H1 (cell line): ENCODE data around the gene ARID1B. TPM values are rescaled to one million over a fixed set of nuclear protein-coding genes. Genes with fewer than 3 reads are reported as not detected.

Experiments used
- CTCF ChIA-PET: fragments of 300-600 bp; sonication (Branson Sonifier 250); formaldehyde crosslinking; loops from one replicate; lab custom pipeline; 2021; ENCODE audit not compliant: partially characterized antibody; lab: Charles Lee
- POLR2A ChIA-PET: fragments of 300-600 bp; sonication (Branson Sonifier 250); formaldehyde crosslinking; loops from one replicate; lab custom pipeline; 2021; ENCODE audit warnings: inconsistent platforms; ENCODE audit not compliant: partially characterized antibody; lab: Charles Lee
- DNase-seq, 2 experiments: peaks; one replicate each; pipeline versions ENCODE4 v3.0.0 to v3.0.0-alpha.2; 2010 to 2022; ENCODE audit warnings: low spot score in 2 of 2, low read depth in 1 of 2, mixed read lengths in 1 of 2
- FAIRE-seq: peaks from 2 replicates; lab custom pipeline; 2011; peaks lifted over from hg19 to GRCh38; lab: Jason Lieb, UNC
- H2AFZ ChIP-seq: 2 replicates; pipeline ENCODE4 v1.8.1; 2012; ENCODE audit warnings: low read length, inconsistent platforms
- H2AK5ac ChIP-seq: 2 replicates; pipeline ENCODE4 v1.6.1; 2013; ENCODE audit warnings: low read depth, low read length
- H2BK120ac ChIP-seq: replicated peaks from 2 replicates; pipeline ENCODE3; 2013; ENCODE audit warnings: low read depth, low read length, inconsistent platforms
- H2BK12ac ChIP-seq: 2 replicates; pipeline ENCODE4 v1.6.1; 2013; ENCODE audit warnings: low read depth, low read length
- H2BK15ac ChIP-seq: 2 replicates; pipeline ENCODE4 v1.6.1; 2013; ENCODE audit warnings: low read length
- H2BK20ac ChIP-seq: 2 replicates; pipeline ENCODE4 v1.6.1; 2013; ENCODE audit warnings: low read length
- H2BK5ac ChIP-seq: 2 replicates; pipeline ENCODE4 v1.6.1; 2013; ENCODE audit warnings: low read depth, low read length
- H3K14ac ChIP-seq: 2 replicates; pipeline ENCODE4 v1.6.1; 2013; ENCODE audit warnings: inconsistent platforms; ENCODE audit not compliant: insufficient read length
- H3K18ac ChIP-seq: 2 replicates; pipeline ENCODE4 v1.6.1; 2013; ENCODE audit warnings: low read length; ENCODE audit errors: extremely low read depth
- H3K23ac ChIP-seq: 2 replicates; pipeline ENCODE4 v1.6.1; 2013; ENCODE audit warnings: inconsistent platforms; ENCODE audit not compliant: insufficient read length
- H3K23me2 ChIP-seq: 2 replicates; pipeline ENCODE4 v1.6.1; 2013; ENCODE audit warnings: low read depth, low read length
- H3K27ac ChIP-seq: 2 replicates; pipeline ENCODE4 v1.6.1; 2011; ENCODE audit warnings: low read depth, low read length, inconsistent platforms
- H3K27me3 ChIP-seq, 4 experiments: replicated peaks in 1 of 4; 1 replicate in 1 of 4; 2 replicates in 3 of 4; pipeline versions ENCODE4 v1.6.1 to v1.8.1; 2011 to 2013; ENCODE audit warnings: low read length in 3 of 4, mild to moderate bottlenecking in 3 of 4, inconsistent platforms in 2 of 4, mixed read lengths in 2 of 4, moderate library complexity in 1 of 4; ENCODE audit not compliant: control insufficient read depth in 3 of 4, insufficient read depth in 3 of 4; ENCODE audit errors: extremely low read depth in 1 of 4
- H3K36me3 ChIP-seq, 4 experiments: 2 replicates each; pipeline versions ENCODE4 v1.6.1 to v1.8.1; 2011 to 2013; ENCODE audit warnings: mild to moderate bottlenecking in 4 of 4, low read length in 3 of 4, moderate library complexity in 2 of 4, control low read depth in 1 of 4, inconsistent platforms in 1 of 4; ENCODE audit not compliant: insufficient read depth in 4 of 4, control insufficient read depth in 2 of 4
- H3K4ac ChIP-seq: replicated peaks from 2 replicates; pipeline ENCODE3; 2013; ENCODE audit warnings: low read length, low read depth, mixed read lengths, inconsistent platforms; ENCODE audit not compliant: insufficient read length
- H3K4me1 ChIP-seq, 4 experiments: replicated peaks in 1 of 4; 1 replicate in 1 of 4; 2 replicates in 3 of 4; pipeline versions ENCODE4 v1.6.1 to v1.8.1; 2011 to 2013; ENCODE audit warnings: low read length in 3 of 4, inconsistent platforms in 2 of 4, mixed read lengths in 1 of 4; ENCODE audit not compliant: insufficient read depth in 4 of 4, control insufficient read depth in 3 of 4
- H3K4me2 ChIP-seq, 2 experiments: 2 replicates each; pipeline versions ENCODE4 v1.6.1 to v1.8.1; 2011 to 2013; ENCODE audit warnings: low read depth in 2 of 2, low read length in 2 of 2, control low read depth in 1 of 2, inconsistent platforms in 1 of 2, mild to moderate bottlenecking in 1 of 2; ENCODE audit not compliant: insufficient read depth in 1 of 2
- H3K4me3 ChIP-seq, 4 experiments: fragments of 200-600, 300-600 bp in 1 of 4; sonication (generic), shearing (Covaris generic), sonication (Bioruptor Twin) in 1 of 4; 2 replicates each; pipeline versions ENCODE4 v1.5.1 to v1.8.1; 2011 to 2016; ENCODE audit warnings: low read length in 4 of 4, low read depth in 3 of 4, control low read depth in 2 of 4, inconsistent platforms in 2 of 4, mild to moderate bottlenecking in 2 of 4, mixed read lengths in 1 of 4, moderate library complexity in 1 of 4; ENCODE audit not compliant: insufficient read depth in 2 of 4; ENCODE audit errors: extremely low read depth in 1 of 4
- H3K56ac ChIP-seq: replicated peaks from 2 replicates; pipeline ENCODE3; 2013; ENCODE audit warnings: low read depth, mild to moderate bottlenecking, mixed read lengths, low read length, inconsistent platforms; ENCODE audit not compliant: insufficient read length
- H3K79me1 ChIP-seq: 2 replicates; pipeline ENCODE4 v1.6.1; 2013; ENCODE audit warnings: low read depth, low read length, control low read depth
- H3K79me2 ChIP-seq, 2 experiments: 2 replicates each; pipeline versions ENCODE4 v1.6.1 to v1.8.1; 2012 to 2013; ENCODE audit warnings: low read length in 2 of 2, mild to moderate bottlenecking in 2 of 2, inconsistent platforms in 1 of 2; ENCODE audit not compliant: insufficient read depth in 2 of 2, control insufficient read depth in 1 of 2
- H3K9ac ChIP-seq, 4 experiments: replicated peaks in 1 of 4; 1 replicate in 1 of 4; 2 replicates in 3 of 4; pipeline versions ENCODE4 v1.6.1 to v1.8.1; 2011 to 2013; ENCODE audit warnings: low read depth in 3 of 4, low read length in 3 of 4, control low read depth in 2 of 4, mild to moderate bottlenecking in 2 of 4, moderate library complexity in 2 of 4, inconsistent platforms in 1 of 4; ENCODE audit errors: extremely low read depth in 1 of 4
- H3K9me3 ChIP-seq, 2 experiments: 2 replicates each; pipeline versions ENCODE4 v1.6.1 to v1.8.1; 2012 to 2013; ENCODE audit warnings: mild to moderate bottlenecking in 2 of 2, moderate library complexity in 2 of 2, control low read depth in 1 of 2, inconsistent platforms in 1 of 2, low read depth in 1 of 2, low read length in 1 of 2, mixed read lengths in 1 of 2; ENCODE audit not compliant: insufficient read depth in 2 of 2
- H4K20me1 ChIP-seq, 2 experiments: replicated peaks in 1 of 2; 2 replicates each; pipeline versions ENCODE3 to v1.8.1; 2011 to 2013; ENCODE audit warnings: inconsistent platforms in 2 of 2, low read length in 2 of 2, mild to moderate bottlenecking in 1 of 2; ENCODE audit not compliant: insufficient read depth in 2 of 2, control insufficient read depth in 1 of 2
- H4K5ac ChIP-seq: 2 replicates; pipeline ENCODE4 v1.6.1; 2013; ENCODE audit warnings: low read length, low read depth, mixed read lengths, inconsistent platforms; ENCODE audit not compliant: insufficient read length
- H4K8ac ChIP-seq: 2 replicates; pipeline ENCODE4 v1.8.0; 2013; ENCODE audit warnings: mild to moderate bottlenecking, moderate library complexity, low read length, inconsistent platforms; ENCODE audit not compliant: insufficient read depth; ENCODE audit errors: extremely low read depth
- H4K91ac ChIP-seq: replicated peaks from 2 replicates; pipeline ENCODE3; 2013; ENCODE audit warnings: low read length, mixed read lengths, inconsistent platforms; ENCODE audit not compliant: insufficient read length
- ASH2L ChIP-seq: fragments of 200-600, 300-600 bp; sonication (generic); IDR thresholded peaks from one replicate; pipeline ENCODE4 v1.7.1; 2017; ENCODE audit warnings: low read length
- EGR1 ChIP-seq: IDR thresholded peaks from 2 replicates; pipeline ENCODE4 v1.6.1; 2011; ENCODE audit warnings: low read depth, low read length, borderline replicate concordance
- EP300 ChIP-seq, 2 experiments: IDR thresholded peaks; 1 replicate in 1 of 2; 2 replicates in 1 of 2; pipeline ENCODE4 v1.6.1; 2011 to 2012; ENCODE audit warnings: low read depth in 2 of 2, low read length in 2 of 2, mild to moderate bottlenecking in 2 of 2, borderline replicate concordance in 1 of 2, inconsistent platforms in 1 of 2, moderate library complexity in 1 of 2
- HDAC6 ChIP-seq: IDR thresholded peaks from one replicate; pipeline ENCODE4 v1.7.1; 2012; ENCODE audit warnings: low read depth, mild to moderate bottlenecking, inconsistent platforms, low read length, moderate library complexity
- PHF8 ChIP-seq: fragments of 200-600 bp; sonication (generic); conservative IDR thresholded peaks from 2 replicates; pipeline ENCODE4 v1.7.1; 2012; ENCODE audit warnings: low read depth, mild to moderate bottlenecking, inconsistent platforms, low read length, moderate library complexity
- RAD21 ChIP-seq, 2 experiments: IDR thresholded peaks in 1 of 2; conservative IDR thresholded peaks in 1 of 2; 2 replicates each; pipeline ENCODE4 v1.6.1; 2011; ENCODE audit warnings: low read depth in 2 of 2, low read length in 2 of 2, improper control_type of control experiment in 1 of 2, inconsistent platforms in 1 of 2, mild to moderate bottlenecking in 1 of 2, moderate library complexity in 1 of 2
- RXRA ChIP-seq: IDR thresholded peaks from 2 replicates; pipeline ENCODE4 v1.6.1; 2011; ENCODE audit warnings: low read depth, mild to moderate bottlenecking, low read length, moderate library complexity; ENCODE audit not compliant: insufficient read depth
- SUZ12 ChIP-seq: fragments of 200-600 bp; sonication (generic); IDR thresholded peaks from 2 replicates; pipeline ENCODE4 v1.6.1; 2012; ENCODE audit warnings: mild to moderate bottlenecking, inconsistent platforms, low read length, moderate library complexity, mixed read lengths
- TAF7 ChIP-seq: optimal IDR thresholded peaks from 2 replicates; pipeline ENCODE3; 2011; ENCODE audit warnings: low read depth, mild to moderate bottlenecking, inconsistent platforms, low read length, moderate library complexity, borderline replicate concordance
- WGBS, 2 experiments: shearing (Covaris generic) in 1 of 2; methylation state at CpG; one replicate each; pipeline versions ENCODE4 v1.1.6 to v1.1.7; 2013 to 2015; ENCODE audit warnings: low lambda C conversion rate in 2 of 2, mixed read lengths in 2 of 2, inconsistent platforms in 1 of 2, low coverage in 1 of 2, missing lambda C conversion rate in 1 of 2; ENCODE audit not compliant: insufficient replicate concordance in 2 of 2, insufficient coverage in 1 of 2, insufficient read length in 1 of 2; ENCODE audit errors: extremely low coverage in 1 of 2, missing lambda C conversion rate in 1 of 2; 5-methylcytosine and 5-hydroxymethylcytosine counted together
- polyA plus RNA-seq, 7 experiments: library from polyadenylated mRNA; depleted of rRNA in 3 of 7; stranded (reverse) in 5 of 7; unstranded in 2 of 7; fragments of >200 nt in 5 of 7; fragments of 200-250 nt in 2 of 7; gene quantifications; 1 replicate in 5 of 7; 2 replicates in 1 of 7; 4 replicates in 1 of 7; pipeline versions ENCODE4 v1.2.1 to v1.2.3, GENCODE V29; 2011 to 2013; ENCODE audit warnings: missing spikeins in 2 of 7, mixed read lengths in 2 of 7
- total RNA-seq: library from RNA; stranded (reverse); fragmentation: NEBNext Ultra II Directional; extraction: Animal tissue kit (Norgen Biotek cat#: 25700); gene quantifications from 2 replicates; pipeline ENCODE4 v1.2.1, GENCODE V29; 2021
- TF ChIP-seq, protein P1 (sequence below): IDR thresholded peaks from 2 replicates; pipeline ENCODE4 v1.6.1; 2012; ENCODE audit warnings: low read length, inconsistent platforms
- TF ChIP-seq, protein P2 (sequence below): IDR thresholded peaks from 2 replicates; pipeline ENCODE4 v1.6.1; 2011; ENCODE audit warnings: low read length, improper control_type of control experiment

ARID1B gene
- total and polyA plus RNA-seq, 2 of the 8 experiments (the other 6 are each of a cell fraction or from before 2014, with no cell fraction given) = 24.3 to 70.3 TPM

GRCh38 chr6:156978948-156979347, 201.8 kb downstream of the ARID1B start:
- H3K4ac ChIP-seq = no peak overlapping the region
- H3K79me2 ChIP-seq = peaks cover 3 to 99% of the 10 kb centered on the region in 2 experiments; a peak in 3 of 4 replicates
- CTCF ChIA-PET = no interaction called here
- WGBS, 2 experiments = 88% methylated on average over 2 of the region's 2 CpGs; no CpG with 5 or more reads in 1 of the 2 experiments
- DNase-seq (no peak), FAIRE-seq (no peak)
- no peak overlapping the region for H4K5ac ChIP-seq
- no peak overlapping the region for H3K23ac ChIP-seq
- H3K14ac ChIP-seq = no peak overlapping the region
- no peak overlapping the region for H3K56ac ChIP-seq
- H3K4me3 ChIP-seq = no peak overlapping the region
- no peaks in the 10 kb centered on the region for H3K9me3 ChIP-seq
- no peak overlapping the region for H4K8ac ChIP-seq
- no peak overlapping the region for H2BK20ac ChIP-seq
- H2BK12ac ChIP-seq = no peak overlapping the region
- H2BK120ac ChIP-seq = no peak overlapping the region
- POLR2A ChIA-PET = no interaction called here
- no peak overlapping the region for H2AFZ ChIP-seq
- H2BK5ac ChIP-seq = no peak overlapping the region
- H3K9ac ChIP-seq = no peak overlapping the region
- H3K4me1 ChIP-seq = peaks cover 2 to 19% (median 17%) of the 10 kb centered on the region in 4 experiments
- no peak overlapping the region for H2AK5ac ChIP-seq
- no peak overlapping the region for H2BK15ac ChIP-seq
- peaks cover 7% of the 10 kb centered on the region for H3K79me1 ChIP-seq
- H3K4me2 ChIP-seq = no peak overlapping the region
- H3K23me2 ChIP-seq = no peaks in the 10 kb centered on the region
- no peak overlapping the region for H3K18ac ChIP-seq
- H3K36me3 ChIP-seq = no peaks in the 10 kb centered on the region
- no peaks in the 10 kb centered on the region for H3K27me3 ChIP-seq
- H4K20me1 ChIP-seq = peaks cover 0 to 4% of the 10 kb centered on the region in 2 experiments
- no peak overlapping the region for H3K27ac ChIP-seq
- no peak overlapping the region for H4K91ac ChIP-seq
- TF ChIP-seq ASH2L = no peak
- TF ChIP-seq TAF7 = no peak
- TF ChIP-seq RXRA = no peak
- TF ChIP-seq EGR1 = no peak
- TF ChIP-seq, protein P1, sequence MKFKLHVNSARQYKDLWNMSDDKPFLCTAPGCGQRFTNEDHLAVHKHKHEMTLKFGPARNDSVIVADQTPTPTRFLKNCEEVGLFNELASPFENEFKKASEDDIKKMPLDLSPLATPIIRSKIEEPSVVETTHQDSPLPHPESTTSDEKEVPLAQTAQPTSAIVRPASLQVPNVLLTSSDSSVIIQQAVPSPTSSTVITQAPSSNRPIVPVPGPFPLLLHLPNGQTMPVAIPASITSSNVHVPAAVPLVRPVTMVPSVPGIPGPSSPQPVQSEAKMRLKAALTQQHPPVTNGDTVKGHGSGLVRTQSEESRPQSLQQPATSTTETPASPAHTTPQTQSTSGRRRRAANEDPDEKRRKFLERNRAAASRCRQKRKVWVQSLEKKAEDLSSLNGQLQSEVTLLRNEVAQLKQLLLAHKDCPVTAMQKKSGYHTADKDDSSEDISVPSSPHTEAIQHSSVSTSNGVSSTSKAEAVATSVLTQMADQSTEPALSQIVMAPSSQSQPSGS = no peak
- no peak for TF ChIP-seq PHF8
- TF ChIP-seq, protein P2, sequence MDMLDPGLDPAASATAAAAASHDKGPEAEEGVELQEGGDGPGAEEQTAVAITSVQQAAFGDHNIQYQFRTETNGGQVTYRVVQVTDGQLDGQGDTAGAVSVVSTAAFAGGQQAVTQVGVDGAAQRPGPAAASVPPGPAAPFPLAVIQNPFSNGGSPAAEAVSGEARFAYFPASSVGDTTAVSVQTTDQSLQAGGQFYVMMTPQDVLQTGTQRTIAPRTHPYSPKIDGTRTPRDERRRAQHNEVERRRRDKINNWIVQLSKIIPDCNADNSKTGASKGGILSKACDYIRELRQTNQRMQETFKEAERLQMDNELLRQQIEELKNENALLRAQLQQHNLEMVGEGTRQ = no peak
- no peak for TF ChIP-seq HDAC6
- TF ChIP-seq EP300 (IDR thresholded peaks at IDR 0.05; ENCODE audit: borderline replicate concordance in 1 of 2, low read depth in 2 of 2, low read length in 2 of 2) = no peak
- TF ChIP-seq RAD21 (IDR thresholded peaks at IDR 0.05 in 1 of 2, conservative IDR thresholded peaks at IDR 0.05 in 1 of 2; ENCODE audit: low read depth in 2 of 2, low read length in 2 of 2) = no peak
- TF ChIP-seq SUZ12 = no peak
